Measurements from ENCODE around the gene TSPAN15.
A peak's percentile ranks its signal among the peaks of the same experiment; 100 is the strongest.
"Not testable (repeated sequence)": the region's sequence is repeated elsewhere in the genome, so short reads cannot be mapped to it uniquely, and the experiment has no call there.

TSPAN15 gene

GRCh38 chr10:69449841-69450240 lies 1.4 kb upstream of the TSPAN15 start:
- DNase-seq, result no peak

- DNase-seq, result not testable (repeated sequence)
These were observed 870 bp upstream of the TSPAN15 start for GRCh38 chr10:69450395-69450794.

GRCh38 chr10:69451784-69452251 lies 553 bp downstream of the TSPAN15 start:
- DNase-seq, result no peak

- no peak for DNase-seq
These were observed 1.6 kb downstream of the TSPAN15 start for GRCh38 chr10:69452676-69453415.

GRCh38 chr10:69453795-69454194 lies 2.5 kb downstream of the TSPAN15 start:
- DNase-seq, result no peak

- no peak for DNase-seq
These were observed 3.9 kb downstream of the TSPAN15 start for GRCh38 chr10:69455006-69455763.

GRCh38 chr10:69456880-69457693 lies 5.8 kb downstream of the TSPAN15 start:
- DNase-seq, result no peak

- DNase-seq, result no peak
These were observed 6.5 kb downstream of the TSPAN15 start for GRCh38 chr10:69457771-69458237.

GRCh38 chr10:69458430-69459100 lies 7.3 kb downstream of the TSPAN15 start:
- DNase-seq, result no peak

GRCh38 chr10:69459101-69459790 lies 8.0 kb downstream of the TSPAN15 start:
- no peak for DNase-seq

- no peak for DNase-seq
These were observed 8.8 kb downstream of the TSPAN15 start for GRCh38 chr10:69459893-69460575.

- DNase-seq, result no peak
These were observed 9.4 kb downstream of the TSPAN15 start for GRCh38 chr10:69460576-69461242.

GRCh38 chr10:69461243-69462025 lies 10.2 kb downstream of the TSPAN15 start:
- no peak for DNase-seq

- no peak for DNase-seq
These were observed 12.6 kb downstream of the TSPAN15 start for GRCh38 chr10:69463886-69464285.

- no peak for DNase-seq
These were observed 13.1 kb downstream of the TSPAN15 start for GRCh38 chr10:69464401-69464800.

GRCh38 chr10:69464801-69465401 lies 13.6 kb downstream of the TSPAN15 start:
- peak; percentile 64 for DNase-seq

- no peak for DNase-seq
These were observed 14.3 kb downstream of the TSPAN15 start for GRCh38 chr10:69465457-69466157.

GRCh38 chr10:69466158-69466490 lies 14.9 kb downstream of the TSPAN15 start:
- DNase-seq, result no peak

GRCh38 chr10:69466689-69467088 lies 15.4 kb downstream of the TSPAN15 start:
- no peak for DNase-seq

All from femur (tissue), 1 donor.